K562 (cell line): ENCODE data around the gene SFMBT2. TPM values are rescaled to one million over a fixed set of nuclear protein-coding genes. Genes with fewer than 3 reads are reported as not detected.

ENCODE experiments used
- ATAC-seq: fragments of 200-7000 bp; cut with Tn5 transposase; 3 replicates; pipeline ENCODE4 v1.9.1; 2020; ENCODE audit warnings: moderate library complexity
- BruUV-seq: library from RNA; stranded (reverse); fragments of 400-500 nt; replicated peaks from 2 replicates; lab custom pipeline; 2021; lab: Mats Ljungman, UMichigan
- CTCF ChIA-PET: fragments of 300-600 bp; formaldehyde crosslinking; extraction: SDS; loops from one replicate; lab custom pipeline; 2021; ENCODE audit warnings: low intra/inter-chr PET ratio; lab: Yijun Ruan, JAX
- POLR2A ChIA-PET: fragments of 300-600, 350-650 bp; sonication (Branson Sonifier 250); formaldehyde crosslinking; extraction: SDS; loops from one replicate; lab custom pipeline; 2021; ENCODE audit warnings: antibody characterized with exemption, inconsistent platforms; lab: Yijun Ruan, JAX
- DNase-seq, 4 experiments: peaks; one replicate each; pipeline versions ENCODE4 v3.0.0 to v3.0.0-alpha.2; 2011 to 2018; ENCODE audit warnings: low spot score in 3 of 4, mixed read lengths in 3 of 4; ENCODE audit errors: extremely low read depth in 1 of 4
- FAIRE-seq: peaks from 2 replicates; lab custom pipeline; 2011; peaks lifted over from hg19 to GRCh38; lab: Jason Lieb, UNC
- H2AFZ ChIP-seq: 2 replicates; pipeline ENCODE4 v1.6.0; 2011; ENCODE audit warnings: low read depth, low read length, control low read depth, inconsistent platforms
- H3K27ac ChIP-seq: fragments of 200-600 bp; 3 replicates; pipeline ENCODE4 v1.8.0; 2011; ENCODE audit warnings: low read depth, mild to moderate bottlenecking, control low read depth, inconsistent platforms, low read length, moderate library complexity, mixed read lengths; ENCODE audit errors: extremely low read depth
- H3K27me3 ChIP-seq, 2 experiments: fragments of 300-600 bp in 1 of 2; 2 replicates in 1 of 2; 3 replicates in 1 of 2; pipeline versions ENCODE4 v1.6.0 to v1.8.0; 2011; ENCODE audit warnings: inconsistent platforms in 2 of 2, low read length in 2 of 2, mild to moderate bottlenecking in 1 of 2, mixed read lengths in 1 of 2, moderate library complexity in 1 of 2; ENCODE audit not compliant: control insufficient read depth in 2 of 2, insufficient read depth in 2 of 2
- H3K36me3 ChIP-seq: fragments of 300-600 bp; 3 replicates; pipeline ENCODE4 v1.8.0; 2011; ENCODE audit warnings: mild to moderate bottlenecking, low read length, inconsistent platforms; ENCODE audit not compliant: control insufficient read depth, insufficient read depth
- H3K4me1 ChIP-seq, 2 experiments: fragments of 200-600 bp in 1 of 2; replicated peaks in 1 of 2; 2 replicates in 1 of 2; 3 replicates in 1 of 2; pipeline versions ENCODE4 v1.5.1 to v1.8.0; 2011; ENCODE audit warnings: inconsistent platforms in 2 of 2, low read length in 2 of 2, mild to moderate bottlenecking in 1 of 2, mixed read lengths in 1 of 2, moderate library complexity in 1 of 2; ENCODE audit not compliant: control insufficient read depth in 2 of 2, insufficient read depth in 2 of 2
- H3K4me2 ChIP-seq: 2 replicates; pipeline ENCODE4 v1.6.1; 2011; ENCODE audit warnings: low read length, control low read depth, inconsistent platforms, mixed read lengths; ENCODE audit not compliant: insufficient read depth
- H3K4me3 ChIP-seq: fragments of 200-600 bp; sonication (generic), shearing (Covaris generic); 2 replicates; pipeline ENCODE4 v1.5.1; 2016; ENCODE audit warnings: control low read depth, inconsistent platforms
- H3K79me2 ChIP-seq: fragments of 200-600 bp; 3 replicates; pipeline ENCODE4 v1.8.0; 2011; ENCODE audit warnings: low read length, inconsistent platforms; ENCODE audit not compliant: control insufficient read depth, insufficient read depth
- H3K9ac ChIP-seq, 2 experiments: 2 replicates each; pipeline versions ENCODE4 v1.6.0 to v1.6.1; 2011; ENCODE audit warnings: low read depth in 2 of 2, low read length in 2 of 2, control low read depth in 1 of 2, inconsistent platforms in 1 of 2, mild to moderate bottlenecking in 1 of 2, mixed read lengths in 1 of 2; ENCODE audit not compliant: insufficient read depth in 1 of 2
- H3K9me1 ChIP-seq: one replicate; pipeline ENCODE4 v1.6.0; 2011; ENCODE audit warnings: inconsistent platforms, mild to moderate bottlenecking, low read length, moderate library complexity; ENCODE audit not compliant: control insufficient read depth, insufficient read depth
- H3K9me3 ChIP-seq: replicated peaks from 2 replicates; pipeline ENCODE4 v1.5.1; 2011; ENCODE audit warnings: low read depth, low read length, inconsistent platforms; ENCODE audit not compliant: control insufficient read depth, insufficient read depth
- H4K20me1 ChIP-seq: replicated peaks from 2 replicates; pipeline ENCODE4 v1.6.1; 2011; ENCODE audit warnings: low read length, inconsistent platforms, mixed read lengths; ENCODE audit not compliant: control insufficient read depth, insufficient read depth
- ATF4 ChIP-seq: fragments of 450-650 bp; formaldehyde crosslinking; IDR thresholded peaks from 2 replicates; pipeline ENCODE4 v1.4.0; 2022; ENCODE audit warnings: mild to moderate bottlenecking, moderate library complexity
- COPS2 ChIP-seq: fragments of 450-650 bp; conservative IDR thresholded peaks from 2 replicates; pipeline ENCODE4 v1.6.1; 2016; ENCODE audit warnings: mild to moderate bottlenecking, moderate library complexity
- ETS2 ChIP-seq: IDR thresholded peaks from 2 replicates; pipeline ENCODE4 v1.6.1; 2016; ENCODE audit warnings: borderline replicate concordance, missing genetic modification characterization, mild to moderate bottlenecking, moderate library complexity, missing compliant biosample characterization; ENCODE audit not compliant: poor library complexity, severe bottlenecking
- HSF4 ChIP-seq: fragments of 250-450 bp; sonication (Bioruptor Pico); IDR thresholded peaks from 2 replicates; pipeline ENCODE4 v2.1.2; 2022; ENCODE audit warnings: mild to moderate bottlenecking, moderate library complexity, borderline replicate concordance
- KDM1A ChIP-seq, 2 experiments: fragments of 450-650 bp; IDR thresholded peaks; 2 replicates each; pipeline ENCODE4 v1.6.1; 2016; ENCODE audit warnings: mild to moderate bottlenecking in 2 of 2
- MBD2 ChIP-seq: sonication (generic); IDR thresholded peaks from 2 replicates; pipeline ENCODE4 v1.6.1; 2016; ENCODE audit warnings: low read depth, borderline replicate concordance
- MLX ChIP-seq, 2 experiments: fragments of 450-650 bp in 1 of 2; sonication (generic) in 1 of 2; formaldehyde crosslinking; conservative IDR thresholded peaks; 2 replicates each; pipeline versions ENCODE4 v1.4.0 to v1.8.1; 2020 to 2022; ENCODE audit warnings: mild to moderate bottlenecking in 1 of 2, missing genetic modification reagents in 1 of 2
- NCOR1 ChIP-seq: fragments of 450-650 bp; IDR thresholded peaks from 2 replicates; pipeline ENCODE4 v1.6.1; 2016; ENCODE audit warnings: mild to moderate bottlenecking, moderate library complexity
- NELFE ChIP-seq: IDR thresholded peaks from 2 replicates; pipeline ENCODE4 v1.6.1; 2011; ENCODE audit warnings: mild to moderate bottlenecking; ENCODE audit not compliant: insufficient read depth, insufficient read length
- PBX2 ChIP-seq, 2 experiments: IDR thresholded peaks in 1 of 2; conservative IDR thresholded peaks in 1 of 2; 2 replicates each; pipeline ENCODE4 v1.6.1; 2016; ENCODE audit warnings: low read depth in 2 of 2, mild to moderate bottlenecking in 1 of 2, missing compliant biosample characterization in 1 of 2, missing genetic modification characterization in 1 of 2, moderate library complexity in 1 of 2
- ZFX ChIP-seq: sonication (generic); formaldehyde crosslinking; IDR thresholded peaks from 2 replicates; pipeline ENCODE4 v1.8.0; 2022; ENCODE audit warnings: mild to moderate bottlenecking, missing genetic modification reagents, moderate library complexity
- ZNF12 ChIP-seq: sonication (generic); formaldehyde crosslinking; IDR thresholded peaks from 2 replicates; pipeline ENCODE4 v1.4.0; 2020; ENCODE audit warnings: mild to moderate bottlenecking, missing genetic modification reagents
- ZNF224 ChIP-seq: sonication (generic); formaldehyde crosslinking; IDR thresholded peaks from 2 replicates; pipeline ENCODE4 v1.8.0; 2022; ENCODE audit warnings: mild to moderate bottlenecking, missing genetic modification reagents
- ZNF830 ChIP-seq: fragments of 250-450 bp; sonication (Bioruptor Pico); IDR thresholded peaks from 2 replicates; pipeline ENCODE4 v1.5.0; 2021; ENCODE audit warnings: mild to moderate bottlenecking
- WGBS: fragments of 100-300 bp; shearing (Covaris generic); methylation state at CpG from one replicate; pipeline ENCODE4 v1.1.6; 2016; ENCODE audit warnings: low coverage, mixed read lengths; ENCODE audit not compliant: insufficient coverage; ENCODE audit errors: missing lambda C conversion rate; 5-methylcytosine and 5-hydroxymethylcytosine counted together
- in situ Hi-C: fragments of 300-500 bp; cut with MboI; formaldehyde crosslinking; loops from 4 replicates; pipeline ENCODE4 v1.15.0; 2018; ENCODE audit warnings: inconsistent platforms, mixed read lengths
- intact Hi-C: fragments of 100-400 bp; cut with micrococcal nuclease; formaldehyde crosslinking; loops from 2 replicates; pipeline ENCODE4 v1.14.2; 2022
- polyA plus RNA-seq, 8 experiments: library from polyadenylated mRNA; depleted of rRNA in 4 of 8; stranded (reverse) in 5 of 8; unstranded in 3 of 8; fragments of >200 nt; fragmentation: Nextera tagmentation in 2 of 8; fragmentation: Illumina TruSeq in 1 of 8; extraction: Ambion mirVana in 2 of 8; extraction: Trizol in 1 of 8; gene quantifications; 2 replicates each; pipeline versions ENCODE4 v1.2.1 to v1.2.3, GENCODE V29; 2011 to 2014; ENCODE audit warnings: inconsistent platforms in 1 of 8, missing spikeins in 1 of 8
- total RNA-seq, 7 experiments: library from RNA; depleted of rRNA in 6 of 7; stranded (reverse); fragments of >200 nt in 6 of 7; fragmentation: Illumina TruSeq in 2 of 7; extraction: Trizol in 2 of 7; gene quantifications; 2 replicates each; pipeline versions ENCODE4 v1.2.1 to v1.2.3, GENCODE V29; 2011 to 2021; ENCODE audit warnings: low replicate concordance in 1 of 7

The SFMBT2 gene
- total and polyA plus RNA-seq, 9 of the 15 experiments (the other 6 are each of a cell fraction or from before 2014, with no cell fraction given): 1.2 to 13.6 (median 7.6) TPM

GRCh38 chr10:7162331-7162730 is 248.5 kb downstream of the SFMBT2 start:
- POLR2A ChIA-PET: interaction anchor here (0.6 kb wide), 1 partner anchor 31 kb away, joined by 3 read pairs; no protein-coding TSS in a partner anchor
- Histone ChIP-seq H3K36me3 (peaks cover 44% of the 10 kb centered on the region; the same call in 2 of the 3 replicates), H3K9ac (no peak overlapping the region), H3K4me3 (no peak overlapping the region), H3K4me2 (no peak overlapping the region), H3K9me3 (no peaks in the 10 kb centered on the region), H2AFZ (no peak overlapping the region), H3K4me1 (no peaks in the 10 kb centered on the region; a peak in 1 of 5 replicates), H4K20me1 (no peaks in the 10 kb centered on the region), H3K27me3 (no peaks in the 10 kb centered on the region; a peak in 1 of 5 replicates), H3K27ac (no peak overlapping the region), H3K79me2 (no peaks in the 10 kb centered on the region), H3K9me1 (no peaks in the 10 kb centered on the region)
- BruUV-seq: no TSS peak
- no peak for DNase-seq
- ATAC-seq: no peak
- WGBS: 71% methylated on average over 7 of the region's 8 CpGs
- intact Hi-C loops: no loop called here
- CTCF ChIA-PET: no interaction called here
- TF ChIP-seq ZNF12 (no peak), ZFX (CRISPR knock-in tag) (no peak), NCOR1 (no peak), MLX (CRISPR knock-in tag; conservative IDR thresholded peaks at IDR 0.05) (no peak), ZNF224 (no peak), PBX2 (CRISPR knock-in tag; IDR thresholded peaks at IDR 0.05; ENCODE audit: low read depth) (no peak), PBX2 (tag; conservative IDR thresholded peaks at IDR 0.05; ENCODE audit: low read depth) (no peak), ATF4 (CRISPR knock-in tag) (no peak), HSF4 (CRISPR knock-in tag) (no peak), NELFE (no peak), COPS2 (no peak), ZNF830 (no peak), ETS2 (tag) (no peak), MBD2 (no peak), KDM1A (IDR thresholded peaks at IDR 0.05) (no peak)
- in situ Hi-C loops: no loop called here
- no peak for FAIRE-seq
